Measurements from ENCODE around the gene RNFT2. TPM values are rescaled to one million over a fixed set of nuclear protein-coding genes. Genes with fewer than 3 reads are reported as not detected.

RNFT2 gene
- 0.48 TPM for total RNA-seq (ENCODE audit: insufficient read depth, low replicate concordance)

- peak; percentile 99 for DNase-seq (ENCODE audit: low spot score)
These were observed at the start of gene RNFT2, which contains the start of gene SPRING1 for GRCh38 chr12:116737774-116738657. Gene RNFT2, plus strand, starts transcription at chr12:116738315. Its CDS starts 2,183 bp downstream, at chr12:116740498. Gene SPRING1, minus strand, starts transcription at chr12:116738069. Its CDS starts 169 bp downstream, at chr12:116737900.

GRCh38 chr12:116689521-116689920, 48.6 kb upstream of the RNFT2 start:
- DNase-seq (ENCODE audit: low spot score): no peak

GRCh38 chr12:116689979-116690744, 48.0 kb upstream of the RNFT2 start:
- DNase-seq (ENCODE audit: low spot score): no peak

GRCh38 chr12:116691205-116691604, 46.9 kb upstream of the RNFT2 start:
- DNase-seq (ENCODE audit: low spot score): no peak

- DNase-seq (ENCODE audit: low spot score): no peak
These were observed 46.5 kb upstream of the RNFT2 start for GRCh38 chr12:116691636-116692035.

- DNase-seq (ENCODE audit: low spot score): no peak
These were observed 45.5 kb upstream of the RNFT2 start for GRCh38 chr12:116692605-116693004.

GRCh38 chr12:116693286-116694227, 44.6 kb upstream of the RNFT2 start:
- no peak for DNase-seq (ENCODE audit: low spot score)

- no peak for DNase-seq (ENCODE audit: low spot score)
These were observed 43.3 kb upstream of the RNFT2 start for GRCh38 chr12:116694653-116695463.

- DNase-seq (ENCODE audit: low spot score): no peak
These were observed 42.7 kb upstream of the RNFT2 start for GRCh38 chr12:116695464-116695725.

GRCh38 chr12:116697305-116697704, 40.8 kb upstream of the RNFT2 start:
- no peak for DNase-seq (ENCODE audit: low spot score)

- DNase-seq (ENCODE audit: low spot score): peak; percentile 34
These were observed 40.4 kb upstream of the RNFT2 start for GRCh38 chr12:116697716-116698115.

- no peak for DNase-seq (ENCODE audit: low spot score)
These were observed 40.0 kb upstream of the RNFT2 start for GRCh38 chr12:116698116-116698515.

GRCh38 chr12:116698554-116699075, 39.5 kb upstream of the RNFT2 start:
- peak; percentile 53 for DNase-seq (ENCODE audit: low spot score)

- no peak for DNase-seq (ENCODE audit: low spot score)
These were observed 38.0 kb upstream of the RNFT2 start for GRCh38 chr12:116700066-116700465.

GRCh38 chr12:116701432-116701831, 36.7 kb upstream of the RNFT2 start:
- no peak for DNase-seq (ENCODE audit: low spot score)

GRCh38 chr12:116703214-116703795, 34.8 kb upstream of the RNFT2 start:
- peak; percentile 68 for DNase-seq (ENCODE audit: low spot score)

- DNase-seq (ENCODE audit: low spot score): no peak
These were observed 30.4 kb upstream of the RNFT2 start for GRCh38 chr12:116707751-116708150.

GRCh38 chr12:116708826-116709756, 29.0 kb upstream of the RNFT2 start:
- DNase-seq (ENCODE audit: low spot score): peak; percentile 75

- DNase-seq (ENCODE audit: low spot score): no peak
These were observed 28.3 kb upstream of the RNFT2 start for GRCh38 chr12:116709768-116710167.

Data from umbilical cord (tissue), 2 donors.